Fibroblast of pulmonary artery (primary cell): ENCODE data around the gene DNAI4.
"Not testable (repeated sequence)": the region's sequence is repeated elsewhere in the genome, so short reads cannot be mapped to it uniquely, and the experiment has no call there.

ENCODE experiments used
- DNase-seq: peaks from one replicate; pipeline ENCODE4 v3.0.0-alpha.2; 2010; ENCODE audit warnings: low read depth
- H3K4me3 ChIP-seq: replicated peaks from 2 replicates; pipeline ENCODE4 v1.5.1; 2011; ENCODE audit warnings: low read depth, mild to moderate bottlenecking, control low read depth, low read length, moderate library complexity
- TF ChIP-seq, protein P1 (sequence below): IDR thresholded peaks from 2 replicates; pipeline ENCODE4 v1.5.1; 2011; ENCODE audit warnings: mild to moderate bottlenecking, control low read depth, low read length, inconsistent platforms; ENCODE audit errors: missing control alignments

The DNAI4 gene, protein sequence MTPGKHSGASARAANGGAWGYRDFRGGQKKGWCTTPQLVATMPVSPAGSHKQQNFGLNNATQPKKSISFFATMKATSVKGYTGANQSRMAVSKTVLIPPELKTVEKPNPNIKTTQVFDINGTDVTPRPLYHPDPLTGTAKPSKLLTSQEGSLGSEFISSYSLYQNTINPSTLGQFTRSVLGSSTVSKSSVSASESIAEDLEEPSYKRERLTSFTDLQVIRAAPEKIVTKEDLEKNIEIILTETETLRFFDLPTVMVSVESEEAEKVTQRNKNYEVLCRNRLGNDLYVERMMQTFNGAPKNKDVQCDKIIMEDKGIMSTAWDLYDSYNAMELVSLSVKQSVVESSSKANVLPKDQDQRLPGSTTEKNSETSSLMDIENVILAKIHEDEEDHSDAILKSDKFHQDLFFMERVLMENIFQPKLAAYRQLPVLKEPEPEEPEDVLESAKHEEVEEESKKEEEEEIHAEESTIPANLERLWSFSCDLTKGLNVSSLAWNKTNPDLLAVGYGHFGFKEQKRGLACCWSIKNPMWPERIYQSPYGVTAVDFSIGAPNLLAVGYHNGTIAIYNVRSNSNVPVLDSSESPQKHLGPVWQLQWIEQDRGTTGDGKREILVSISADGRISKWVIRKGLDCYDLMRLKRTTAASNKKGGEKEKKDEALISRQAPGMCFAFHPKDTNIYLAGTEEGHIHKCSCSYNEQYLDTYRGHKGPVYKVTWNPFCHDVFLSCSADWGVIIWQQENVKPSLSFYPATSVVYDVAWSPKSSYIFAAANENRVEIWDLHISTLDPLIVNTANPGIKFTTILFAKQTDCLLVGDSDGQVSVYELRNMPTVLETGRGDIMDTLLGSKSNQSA

DNA sequence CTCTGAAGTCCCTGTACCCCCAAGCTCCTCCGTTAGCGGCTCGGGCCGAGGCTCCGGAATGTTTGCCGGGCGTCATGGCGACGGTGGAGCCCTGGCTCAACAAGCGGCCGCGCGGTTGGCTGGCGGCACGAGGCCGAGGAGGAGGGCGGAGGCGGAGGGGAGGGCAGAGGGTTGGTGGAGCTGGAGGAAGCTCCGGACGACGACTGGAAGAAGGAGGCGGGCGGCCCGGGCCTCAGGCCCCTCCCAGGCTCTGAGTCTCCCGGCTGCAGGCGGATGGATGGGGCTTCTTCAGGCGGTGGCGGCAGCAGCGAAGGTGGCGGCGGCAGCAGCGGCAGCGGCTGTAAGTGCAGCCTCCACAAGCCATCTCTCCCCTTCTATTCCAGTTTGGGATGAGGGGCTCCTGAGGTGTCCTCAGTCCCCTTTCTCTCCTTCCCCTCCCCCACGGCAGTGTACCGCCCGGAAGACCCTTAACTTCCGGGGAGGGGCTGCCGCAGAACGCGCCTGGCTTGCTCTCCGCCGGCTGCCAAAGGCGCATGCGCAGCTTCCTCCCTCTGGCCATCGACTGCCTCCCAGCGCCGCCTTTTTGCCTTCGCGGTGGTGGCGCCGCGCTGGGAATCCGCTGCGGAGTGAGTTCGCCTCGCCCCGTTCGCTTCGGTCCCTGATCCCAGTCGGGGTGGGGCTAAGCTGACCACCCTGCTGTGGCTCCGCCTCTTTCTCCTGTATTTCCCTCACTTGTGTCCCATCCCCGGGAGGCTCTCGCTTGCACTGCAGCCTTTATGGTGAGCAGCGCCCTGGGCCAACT lies at the start of gene DNAI4, which contains the start of gene MIER1:
Gene DNAI4, minus strand, starts transcription at position 101 of the 802 bp plus-strand sequence. Its CDS starts 25 bp downstream, at position 76.
Gene MIER1, plus strand, starts transcription at position 235 of the 802 bp plus-strand sequence. Its CDS starts 39 bp downstream, at position 274.
- peak within 1 kb of the TSS; percentile 95 for H3K4me3 ChIP-seq
- TF ChIP-seq, protein P1, sequence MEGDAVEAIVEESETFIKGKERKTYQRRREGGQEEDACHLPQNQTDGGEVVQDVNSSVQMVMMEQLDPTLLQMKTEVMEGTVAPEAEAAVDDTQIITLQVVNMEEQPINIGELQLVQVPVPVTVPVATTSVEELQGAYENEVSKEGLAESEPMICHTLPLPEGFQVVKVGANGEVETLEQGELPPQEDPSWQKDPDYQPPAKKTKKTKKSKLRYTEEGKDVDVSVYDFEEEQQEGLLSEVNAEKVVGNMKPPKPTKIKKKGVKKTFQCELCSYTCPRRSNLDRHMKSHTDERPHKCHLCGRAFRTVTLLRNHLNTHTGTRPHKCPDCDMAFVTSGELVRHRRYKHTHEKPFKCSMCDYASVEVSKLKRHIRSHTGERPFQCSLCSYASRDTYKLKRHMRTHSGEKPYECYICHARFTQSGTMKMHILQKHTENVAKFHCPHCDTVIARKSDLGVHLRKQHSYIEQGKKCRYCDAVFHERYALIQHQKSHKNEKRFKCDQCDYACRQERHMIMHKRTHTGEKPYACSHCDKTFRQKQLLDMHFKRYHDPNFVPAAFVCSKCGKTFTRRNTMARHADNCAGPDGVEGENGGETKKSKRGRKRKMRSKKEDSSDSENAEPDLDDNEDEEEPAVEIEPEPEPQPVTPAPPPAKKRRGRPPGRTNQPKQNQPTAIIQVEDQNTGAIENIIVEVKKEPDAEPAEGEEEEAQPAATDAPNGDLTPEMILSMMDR: peak; percentile 17
- DNase-seq: peak; percentile 99

DNA sequence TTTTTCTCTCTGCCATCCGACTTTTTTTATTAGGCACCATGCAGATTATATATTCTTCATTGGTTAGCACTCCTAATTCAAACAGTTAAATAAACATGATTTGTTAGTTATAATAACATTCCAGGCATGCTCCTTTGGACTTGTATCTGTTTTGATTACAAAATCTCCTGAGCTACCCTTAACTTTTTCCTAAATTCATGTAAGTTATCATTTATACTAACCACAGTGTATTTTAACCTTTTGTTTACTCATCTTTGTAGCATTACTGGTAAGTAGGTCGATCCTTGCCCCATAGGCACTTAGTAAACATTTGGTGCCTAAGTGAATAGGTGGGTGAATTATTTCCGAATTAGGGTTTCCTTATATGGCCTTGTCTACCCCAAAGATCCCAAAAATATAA lies 43.9 kb upstream of the DNAI4 start:
- DNase-seq: no peak
- H3K4me3 ChIP-seq: no peak overlapping the region
- TF ChIP-seq, protein P1: no peak

DNA sequence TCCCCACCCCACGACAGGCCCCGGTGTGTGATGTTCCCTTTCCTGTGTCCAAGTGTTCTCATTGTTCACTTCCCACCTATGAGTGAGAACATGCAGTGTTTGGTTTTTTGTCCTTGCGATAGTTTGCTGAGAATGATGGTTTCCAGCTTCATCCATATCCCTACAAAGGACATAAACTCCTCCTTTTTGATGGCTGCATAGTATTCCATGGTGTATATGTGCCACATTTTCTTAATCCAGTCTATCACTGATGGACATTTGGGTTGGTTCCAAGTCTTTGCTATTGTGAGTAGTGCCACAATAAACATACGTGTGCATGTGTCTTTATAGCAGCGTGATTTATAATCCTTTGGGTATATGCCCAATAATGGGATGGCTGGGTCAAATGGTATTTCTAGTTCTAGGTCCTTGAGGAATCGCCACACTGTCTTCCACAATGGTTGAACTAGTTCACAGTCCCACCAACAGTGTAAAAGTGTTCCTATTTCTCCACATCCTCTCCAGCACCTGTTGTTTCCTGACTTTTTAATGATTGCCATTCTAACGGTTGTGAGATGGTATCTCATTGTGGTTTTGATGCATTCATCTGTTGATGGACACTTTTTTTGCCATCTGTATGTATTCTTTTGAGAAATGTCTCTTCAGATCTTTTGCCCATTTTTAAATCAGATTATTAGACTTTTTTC lies 41.7 kb upstream of the DNAI4 start:
- not testable (repeated sequence) for DNase-seq, H3K4me3 ChIP-seq

DNA sequence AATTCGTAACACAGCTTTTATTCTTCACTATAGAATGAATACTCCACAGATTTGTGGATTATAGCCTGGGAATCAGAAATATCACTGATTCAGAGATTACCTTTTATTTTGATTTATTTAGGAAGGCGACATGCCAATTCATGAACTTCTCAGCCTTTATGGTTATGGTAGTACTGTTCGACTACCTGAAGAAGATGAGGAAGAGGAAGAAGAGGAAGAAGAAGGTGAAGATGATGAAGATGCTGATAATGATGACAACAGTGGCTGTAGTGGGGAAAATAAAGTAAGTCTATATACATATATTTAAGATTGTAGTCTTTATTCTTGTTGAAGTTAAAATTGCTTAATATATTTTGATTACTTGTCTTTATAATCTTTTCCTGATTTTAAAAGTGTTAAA lies 33.3 kb upstream of the DNAI4 start:
- no peak for DNase-seq
- TF ChIP-seq, protein P1: no peak
- H3K4me3 ChIP-seq: no peak overlapping the region

DNA sequence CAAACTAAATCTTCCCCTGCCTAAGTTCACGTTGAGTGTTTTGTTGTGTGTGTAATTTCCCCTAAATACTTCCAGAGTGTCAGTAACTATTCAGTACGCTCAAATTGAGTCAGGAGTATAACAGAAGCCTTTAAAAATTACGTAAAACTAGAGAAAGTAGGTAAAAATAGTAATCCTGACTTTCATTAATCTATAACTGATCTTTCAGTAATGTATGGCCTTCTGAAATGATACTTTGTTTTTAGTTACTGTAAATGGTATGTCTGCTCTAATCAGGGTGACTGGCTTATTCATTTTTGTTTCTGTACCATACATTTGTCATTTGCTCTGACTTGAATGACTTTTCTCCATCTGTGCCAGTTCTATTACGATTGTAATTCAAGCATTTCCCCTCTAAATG lies 29.6 kb upstream of the DNAI4 start:
- TF ChIP-seq, protein P1: no peak
- no peak for DNase-seq
- H3K4me3 ChIP-seq: no peak overlapping the region

DNA sequence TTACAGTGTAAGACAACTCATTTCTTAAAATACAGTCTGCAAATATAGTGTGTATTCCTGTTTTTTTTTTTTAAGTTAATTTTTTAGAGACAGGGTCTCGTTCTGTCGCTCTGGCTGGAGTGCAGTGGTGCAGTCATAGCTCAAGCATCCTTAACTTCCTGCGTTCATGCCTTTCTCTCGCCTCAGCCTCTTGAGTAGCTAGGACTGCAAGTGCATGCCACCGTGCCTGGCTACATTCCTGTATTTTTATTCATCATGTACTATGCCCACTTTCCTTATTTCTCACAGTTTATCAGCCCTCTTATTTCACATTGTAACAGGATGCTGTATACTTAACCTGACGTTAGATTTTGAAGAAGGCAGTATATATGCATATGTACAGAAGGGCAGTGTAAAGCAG lies 26.9 kb upstream of the DNAI4 start:
- H3K4me3 ChIP-seq: no peak overlapping the region
- TF ChIP-seq, protein P1: no peak
- DNase-seq: peak; percentile 78
